Measurements from ENCODE around the gene ADGRB3.

DNA sequence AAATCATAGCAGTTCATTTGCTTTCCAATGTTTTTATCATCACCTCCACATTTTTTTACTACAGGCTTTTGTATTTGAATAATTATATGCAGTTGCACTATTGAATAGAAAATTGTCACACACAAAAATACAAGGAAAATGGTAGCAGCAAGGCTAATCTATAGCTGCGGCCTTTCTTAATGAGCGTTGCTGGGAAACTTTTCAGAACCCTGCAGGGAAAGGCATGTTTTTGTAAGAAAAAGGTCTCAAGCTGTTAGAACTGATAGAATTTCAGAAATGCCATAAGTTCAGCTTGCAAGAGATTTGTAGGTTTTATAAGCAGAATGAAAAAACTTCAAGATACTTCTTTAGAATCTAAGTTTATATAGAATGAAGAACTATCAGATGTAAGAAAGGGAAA is 625.9 kb downstream of the ADGRB3 start:
- TF ChIP-seq RAD21 (IDR thresholded peaks at IDR 0.05; ENCODE audit: low read depth) = no peak
- TF ChIP-seq EP300 (IDR thresholded peaks at IDR 0.05; ENCODE audit: borderline replicate concordance) = no peak
- TF ChIP-seq, protein P1, sequence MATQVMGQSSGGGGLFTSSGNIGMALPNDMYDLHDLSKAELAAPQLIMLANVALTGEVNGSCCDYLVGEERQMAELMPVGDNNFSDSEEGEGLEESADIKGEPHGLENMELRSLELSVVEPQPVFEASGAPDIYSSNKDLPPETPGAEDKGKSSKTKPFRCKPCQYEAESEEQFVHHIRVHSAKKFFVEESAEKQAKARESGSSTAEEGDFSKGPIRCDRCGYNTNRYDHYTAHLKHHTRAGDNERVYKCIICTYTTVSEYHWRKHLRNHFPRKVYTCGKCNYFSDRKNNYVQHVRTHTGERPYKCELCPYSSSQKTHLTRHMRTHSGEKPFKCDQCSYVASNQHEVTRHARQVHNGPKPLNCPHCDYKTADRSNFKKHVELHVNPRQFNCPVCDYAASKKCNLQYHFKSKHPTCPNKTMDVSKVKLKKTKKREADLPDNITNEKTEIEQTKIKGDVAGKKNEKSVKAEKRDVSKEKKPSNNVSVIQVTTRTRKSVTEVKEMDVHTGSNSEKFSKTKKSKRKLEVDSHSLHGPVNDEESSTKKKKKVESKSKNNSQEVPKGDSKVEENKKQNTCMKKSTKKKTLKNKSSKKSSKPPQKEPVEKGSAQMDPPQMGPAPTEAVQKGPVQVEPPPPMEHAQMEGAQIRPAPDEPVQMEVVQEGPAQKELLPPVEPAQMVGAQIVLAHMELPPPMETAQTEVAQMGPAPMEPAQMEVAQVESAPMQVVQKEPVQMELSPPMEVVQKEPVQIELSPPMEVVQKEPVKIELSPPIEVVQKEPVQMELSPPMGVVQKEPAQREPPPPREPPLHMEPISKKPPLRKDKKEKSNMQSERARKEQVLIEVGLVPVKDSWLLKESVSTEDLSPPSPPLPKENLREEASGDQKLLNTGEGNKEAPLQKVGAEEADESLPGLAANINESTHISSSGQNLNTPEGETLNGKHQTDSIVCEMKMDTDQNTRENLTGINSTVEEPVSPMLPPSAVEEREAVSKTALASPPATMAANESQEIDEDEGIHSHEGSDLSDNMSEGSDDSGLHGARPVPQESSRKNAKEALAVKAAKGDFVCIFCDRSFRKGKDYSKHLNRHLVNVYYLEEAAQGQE (IDR thresholded peaks at IDR 0.05; ENCODE audit: low read depth) = no peak
- TF ChIP-seq CREB1 (IDR thresholded peaks at IDR 0.05; ENCODE audit: low read depth) = no peak
- no peak for TF ChIP-seq EGR1 (IDR thresholded peaks at IDR 0.05)
- TF ChIP-seq CEBPB (IDR thresholded peaks at IDR 0.05) = no peak
- no peak for TF ChIP-seq NFIC (IDR thresholded peaks at IDR 0.05)
- TF ChIP-seq TAF1 (IDR thresholded peaks at IDR 0.05; ENCODE audit: low read depth) = no peak
- no peak for TF ChIP-seq YY1 (IDR thresholded peaks at IDR 0.05; ENCODE audit: low read depth)
- TF ChIP-seq TCF12 (IDR thresholded peaks at IDR 0.05; ENCODE audit: low read depth) = no peak

Data from Ishikawa (cell line).